A673 (cell line): ENCODE data around the gene DCAF8. TPM values are rescaled to one million over a fixed set of nuclear protein-coding genes. Genes with fewer than 3 reads are reported as not detected.

Experiments
- BruUV-seq: library from RNA; stranded (reverse); fragments of 400-500 nt; replicated peaks from 2 replicates; lab custom pipeline; 2021; lab: Mats Ljungman, UMichigan
- CTCF ChIA-PET: fragments of 300-600 bp; sonication (Branson Sonifier 250); formaldehyde crosslinking; loops from one replicate; lab custom pipeline; 2022; ENCODE audit warnings: antibody characterized with exemption; lab: Charles Lee
- POLR2A ChIA-PET: fragments of 300-600 bp; sonication (Branson Sonifier 250); formaldehyde crosslinking; loops from one replicate; lab custom pipeline; 2022; ENCODE audit warnings: antibody characterized with exemption; ENCODE audit not compliant: low non-redundant PET; lab: Charles Lee
- DNase-seq: peaks from one replicate; pipeline ENCODE4 v3.0.0-alpha.2; 2015; ENCODE audit warnings: low spot score
- H3K27ac ChIP-seq: fragments of 200-600 bp; sonication (generic); 2 replicates; pipeline ENCODE4 v1.5.1; 2016; ENCODE audit warnings: mixed run types, low read depth, mild to moderate bottlenecking, mixed read lengths, antibody characterized with exemption, low read length; ENCODE audit not compliant: poor library complexity, severe bottlenecking
- H3K27me3 ChIP-seq: fragments of 200-600 bp; sonication (generic); replicated peaks from 2 replicates; pipeline ENCODE4 v1.6.1; 2017; ENCODE audit warnings: mixed run types, low read depth, mild to moderate bottlenecking, mixed read lengths, antibody characterized with exemption, low read length; ENCODE audit not compliant: insufficient read depth, poor library complexity
- H3K36me3 ChIP-seq: fragments of 200-600 bp; sonication (generic); 2 replicates; pipeline ENCODE4 v1.6.1; 2016; ENCODE audit warnings: mixed run types, mild to moderate bottlenecking, mixed read lengths, antibody characterized with exemption, low read length; ENCODE audit not compliant: insufficient read depth, poor library complexity, severe bottlenecking
- H3K4me1 ChIP-seq: fragments of 200-600 bp; sonication (generic); 2 replicates; pipeline ENCODE4 v1.6.1; 2017; ENCODE audit warnings: mixed run types, mild to moderate bottlenecking, mixed read lengths, antibody characterized with exemption, low read length; ENCODE audit not compliant: insufficient read depth, poor library complexity, severe bottlenecking
- H3K4me3 ChIP-seq: fragments of 200-600 bp; sonication (generic); 2 replicates; pipeline ENCODE4 v1.5.1; 2016; ENCODE audit warnings: low read depth, mixed run types, mild to moderate bottlenecking, mixed read lengths, low read length; ENCODE audit not compliant: poor library complexity, severe bottlenecking
- H3K9me3 ChIP-seq: fragments of 200-600 bp; sonication (generic); 2 replicates; pipeline ENCODE4 v1.6.1; 2016; ENCODE audit warnings: mixed run types, low read depth, mild to moderate bottlenecking, mixed read lengths, antibody characterized with exemption, low read length; ENCODE audit not compliant: poor library complexity, severe bottlenecking
- EZH2 ChIP-seq: fragments of 200-600 bp; sonication (generic); IDR thresholded peaks from 2 replicates; pipeline ENCODE4 v1.6.1; 2017; ENCODE audit warnings: borderline replicate concordance, low read depth, mild to moderate bottlenecking, mixed read lengths, antibody characterized with exemption, low read length; ENCODE audit not compliant: poor library complexity, severe bottlenecking
- intact Hi-C: fragments of 100-400 bp; cut with micrococcal nuclease; formaldehyde crosslinking; loops from one replicate; pipeline ENCODE4 v1.10.0; 2022; ENCODE audit not compliant: unreplicated experiment
- total RNA-seq: library from RNA; stranded (reverse); gene quantifications from 2 replicates; pipeline ENCODE4 v1.2.3, GENCODE V29; 2021
- TF ChIP-seq, protein P1 (sequence below): fragments of 300-800, 200-600 bp; sonication (generic); conservative IDR thresholded peaks from 2 replicates; pipeline ENCODE4 v1.5.1; 2017; ENCODE audit warnings: low read depth, mild to moderate bottlenecking, antibody characterized with exemption, low read length, moderate library complexity, mixed read lengths

DCAF8 gene
- total RNA-seq, 1 experiment from 2014 or later = 108 TPM

DNA sequence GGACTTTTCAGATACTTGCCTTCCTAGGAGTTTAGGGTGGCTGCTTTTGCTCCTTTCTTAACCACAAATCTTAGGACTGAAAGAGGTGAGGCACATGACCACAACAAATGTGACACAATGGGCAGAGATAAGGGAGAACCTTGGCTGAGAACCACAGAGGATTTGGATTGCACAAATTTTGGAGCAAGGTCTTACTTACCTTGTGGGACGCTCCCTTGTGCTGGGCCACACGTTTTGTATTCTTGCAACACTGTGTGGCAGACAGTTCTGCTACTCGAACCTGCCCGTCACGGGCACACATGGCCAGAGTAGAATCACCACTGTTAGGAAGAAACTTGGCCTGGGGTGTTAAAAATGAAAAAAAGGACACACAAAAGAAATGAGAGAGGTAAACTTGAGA lies 23.9 kb downstream of the DCAF8 start:
- H3K27me3 ChIP-seq = no peaks in the 10 kb centered on the region
- no peak overlapping the region for H3K4me3 ChIP-seq
- no peaks in the 10 kb centered on the region for H3K9me3 ChIP-seq
- peaks cover 77% of the 10 kb centered on the region for H3K36me3 ChIP-seq
- no peak overlapping the region for H3K27ac ChIP-seq
- intact Hi-C loops = no loop called here
- POLR2A ChIA-PET = no interaction called here
- H3K4me1 ChIP-seq = no peaks in the 10 kb centered on the region
- CTCF ChIA-PET = no interaction called here
- TF ChIP-seq EZH2 = no peak
- TF ChIP-seq, protein P1, sequence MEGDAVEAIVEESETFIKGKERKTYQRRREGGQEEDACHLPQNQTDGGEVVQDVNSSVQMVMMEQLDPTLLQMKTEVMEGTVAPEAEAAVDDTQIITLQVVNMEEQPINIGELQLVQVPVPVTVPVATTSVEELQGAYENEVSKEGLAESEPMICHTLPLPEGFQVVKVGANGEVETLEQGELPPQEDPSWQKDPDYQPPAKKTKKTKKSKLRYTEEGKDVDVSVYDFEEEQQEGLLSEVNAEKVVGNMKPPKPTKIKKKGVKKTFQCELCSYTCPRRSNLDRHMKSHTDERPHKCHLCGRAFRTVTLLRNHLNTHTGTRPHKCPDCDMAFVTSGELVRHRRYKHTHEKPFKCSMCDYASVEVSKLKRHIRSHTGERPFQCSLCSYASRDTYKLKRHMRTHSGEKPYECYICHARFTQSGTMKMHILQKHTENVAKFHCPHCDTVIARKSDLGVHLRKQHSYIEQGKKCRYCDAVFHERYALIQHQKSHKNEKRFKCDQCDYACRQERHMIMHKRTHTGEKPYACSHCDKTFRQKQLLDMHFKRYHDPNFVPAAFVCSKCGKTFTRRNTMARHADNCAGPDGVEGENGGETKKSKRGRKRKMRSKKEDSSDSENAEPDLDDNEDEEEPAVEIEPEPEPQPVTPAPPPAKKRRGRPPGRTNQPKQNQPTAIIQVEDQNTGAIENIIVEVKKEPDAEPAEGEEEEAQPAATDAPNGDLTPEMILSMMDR = no peak
- DNase-seq = no peak
- BruUV-seq = no TSS peak

DNA sequence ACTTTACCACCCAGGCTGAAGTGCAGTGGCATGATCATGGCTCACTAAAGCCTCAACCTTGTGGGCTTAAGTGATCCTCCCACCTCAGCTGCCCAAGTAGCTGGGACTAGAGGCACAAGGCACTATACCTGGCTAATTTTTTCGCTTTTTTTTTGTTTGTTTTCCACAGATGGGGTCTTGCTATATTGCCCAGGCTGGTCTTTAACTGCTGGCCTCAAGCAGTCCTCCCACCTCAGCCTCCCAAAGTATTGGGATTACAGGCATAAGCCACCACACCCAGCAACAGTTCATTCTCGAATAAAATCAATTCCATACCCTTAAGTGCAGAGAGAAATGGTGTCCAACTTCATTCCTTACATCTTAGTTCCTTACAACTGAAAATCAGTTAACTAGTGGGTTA lies 24.8 kb downstream of the DCAF8 start:
- Histone ChIP-seq H3K9me3 (no peaks in the 10 kb centered on the region), H3K36me3 (peaks cover 76% of the 10 kb centered on the region), H3K4me1 (no peaks in the 10 kb centered on the region), H3K4me3 (no peak overlapping the region), H3K27me3 (no peaks in the 10 kb centered on the region), H3K27ac (no peak overlapping the region)
- BruUV-seq = no TSS peak
- POLR2A ChIA-PET = no interaction called here
- CTCF ChIA-PET = no interaction called here
- intact Hi-C loops = no loop called here
- TF ChIP-seq, protein P1 = no peak
- TF ChIP-seq EZH2 = no peak
- no peak for DNase-seq

DNA sequence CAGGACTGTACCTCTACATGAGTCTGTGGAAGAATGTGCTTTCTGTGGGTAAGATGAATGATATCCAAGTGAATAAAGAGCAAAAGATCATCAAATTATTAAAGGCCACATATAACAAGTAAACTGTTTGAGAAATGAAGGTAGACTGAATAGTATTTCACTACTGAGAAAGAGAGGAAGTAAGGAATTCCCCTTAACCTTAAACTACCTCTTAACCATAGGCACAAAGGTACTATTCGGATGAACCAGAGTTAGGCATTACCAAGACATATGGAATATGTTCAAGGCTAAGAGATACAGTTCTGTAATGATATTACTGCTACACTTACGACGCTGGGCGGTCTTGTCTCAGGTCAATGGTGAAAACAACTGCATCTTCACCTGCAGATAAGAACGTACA lies 25.5 kb downstream of the DCAF8 start:
- Histone ChIP-seq H3K27ac (no peak overlapping the region), H3K36me3 (peaks cover 78% of the 10 kb centered on the region), H3K4me1 (no peaks in the 10 kb centered on the region), H3K9me3 (no peaks in the 10 kb centered on the region), H3K27me3 (no peaks in the 10 kb centered on the region), H3K4me3 (no peak overlapping the region)
- ChIA-PET CTCF (no interaction called here), POLR2A (no interaction called here)
- TF ChIP-seq, protein P1 = no peak
- TF ChIP-seq EZH2 = no peak
- no peak for DNase-seq
- BruUV-seq = no TSS peak
- intact Hi-C loops = no loop called here
